Measurements from ENCODE around the gene IFIH1.

Gene IFIH1
- total RNA-seq = 56.2 to 68.0 reads per million in 2 donors

DNA sequence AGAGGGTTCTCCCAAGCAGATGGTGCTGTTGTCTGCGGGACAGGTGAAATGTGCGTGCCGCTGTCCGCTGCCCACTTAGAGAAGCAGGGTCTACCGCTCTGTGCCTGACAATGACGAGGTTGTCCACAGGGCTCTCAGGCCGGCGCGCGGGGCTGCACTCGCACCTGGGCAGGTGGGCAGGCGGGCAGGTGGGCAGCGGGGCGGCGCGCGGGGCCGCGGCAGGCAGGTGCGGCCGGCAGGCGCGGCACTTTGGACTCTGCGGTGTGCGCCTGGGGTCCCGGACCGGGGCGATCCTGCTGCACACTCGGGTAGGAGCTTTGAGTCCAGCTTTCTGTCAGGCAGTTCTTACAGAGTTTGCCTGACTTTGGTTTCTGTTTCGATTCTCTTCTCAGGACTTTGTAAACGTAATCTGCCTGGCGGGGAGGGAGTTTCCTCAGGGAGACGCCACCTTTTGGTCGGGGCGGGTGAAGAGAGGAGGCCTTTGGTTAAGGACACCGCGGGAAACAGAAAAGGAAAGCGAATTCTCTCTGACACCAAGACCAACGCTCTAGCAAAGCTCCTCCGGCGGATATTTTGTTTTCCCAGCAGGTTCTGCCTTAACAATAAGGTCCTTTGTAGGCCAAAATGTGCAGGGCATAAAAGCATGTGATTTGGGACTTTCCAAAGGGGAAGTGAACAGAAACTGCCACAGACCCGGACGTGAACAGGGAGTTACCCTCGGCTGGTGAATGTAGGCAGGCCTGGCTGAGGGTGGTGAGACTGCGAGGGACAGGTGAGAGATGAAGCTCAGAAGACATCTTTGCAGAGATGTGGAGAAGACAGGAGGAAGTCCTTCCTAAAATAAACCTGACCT is at the start of gene IFIH1:
TSS of gene IFIH1 (minus strand) at position 357 of the 853 bp plus-strand sequence. CDS start 377 bp downstream, outside the sequence.
- peak; percentile 22 for DNase-seq

DNA sequence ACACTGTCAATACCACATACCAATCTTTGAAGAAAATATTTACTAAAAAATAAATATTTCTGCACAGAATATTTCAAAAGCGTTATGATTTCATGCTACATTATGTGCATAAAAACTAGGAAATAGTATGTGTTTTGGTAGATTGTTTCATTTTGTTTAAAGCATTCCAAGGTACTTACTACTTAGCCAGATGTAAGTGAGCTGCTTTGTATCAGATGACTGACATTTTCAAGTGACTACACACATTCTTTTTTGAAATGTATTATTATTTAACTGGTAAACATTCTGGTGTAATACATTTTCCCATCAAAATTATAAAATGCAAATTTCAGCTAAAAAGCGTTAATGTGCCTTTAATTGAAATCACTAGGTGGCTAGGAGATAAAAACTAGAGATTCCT is 46.9 kb upstream of the IFIH1 start:
- DNase-seq = no peak

DNA sequence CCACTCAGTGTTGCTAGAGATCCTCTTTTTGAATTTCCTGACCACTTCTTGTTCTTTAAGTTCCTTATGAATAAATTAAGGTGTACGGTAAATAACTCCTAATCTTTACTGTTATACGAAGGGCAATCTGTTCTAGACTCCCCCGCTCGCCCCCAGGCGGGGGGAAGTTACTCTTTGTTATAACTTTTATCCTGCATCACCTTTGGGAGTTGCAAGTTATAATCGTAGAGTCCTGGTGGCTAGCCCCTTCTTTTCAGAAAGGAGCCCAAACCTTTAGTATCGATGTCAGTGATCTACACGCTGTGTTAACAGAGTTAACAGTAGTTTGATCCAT is 26.1 kb upstream of the IFIH1 start:
- no peak for DNase-seq

DNA sequence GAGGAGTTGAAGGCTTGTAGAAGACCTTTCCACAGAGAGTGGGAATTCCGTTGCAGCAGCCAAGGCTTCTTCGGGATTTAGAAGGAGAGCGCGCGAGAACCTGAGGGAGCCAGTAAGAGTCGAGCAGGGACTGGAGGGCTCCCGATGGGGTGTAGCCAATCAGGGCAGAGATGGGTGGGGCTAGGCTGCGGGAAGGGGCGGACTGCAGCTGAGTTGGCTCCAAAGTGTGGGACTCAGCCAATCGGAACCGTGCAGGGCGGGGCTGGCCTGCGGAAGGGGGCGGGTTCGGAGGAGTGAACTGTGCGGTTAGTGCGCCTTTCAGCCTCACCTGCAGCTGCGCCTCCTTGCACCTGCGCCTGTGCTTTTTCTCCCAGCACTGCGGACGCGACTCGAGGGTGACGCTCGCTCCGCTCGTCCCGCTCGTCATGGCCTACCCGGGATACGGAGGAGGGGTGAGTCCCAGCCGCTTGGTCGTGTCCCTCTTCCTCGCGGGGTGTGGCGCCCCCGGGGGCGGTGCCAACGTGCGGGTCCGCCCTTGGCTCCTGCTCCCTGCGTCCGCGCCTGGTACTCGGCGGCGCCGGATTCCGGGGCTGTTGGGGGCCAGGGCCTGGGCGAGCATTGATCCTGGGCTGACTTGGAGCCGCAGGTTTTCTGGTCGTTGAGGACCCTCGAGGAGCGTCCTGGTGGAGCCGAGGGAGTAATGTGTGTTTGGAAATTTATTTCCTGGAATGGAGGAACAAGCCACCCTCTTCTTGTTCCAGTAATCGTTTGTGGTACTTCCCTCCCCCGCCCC is 25.5 kb upstream of the IFIH1 start, which contains the start of gene GCA:
TSS of gene GCA (plus strand) at position 309 of the 793 bp plus-strand sequence. CDS start at position 426, 117 bp downstream.
- peak; percentile 86 for DNase-seq

DNA sequence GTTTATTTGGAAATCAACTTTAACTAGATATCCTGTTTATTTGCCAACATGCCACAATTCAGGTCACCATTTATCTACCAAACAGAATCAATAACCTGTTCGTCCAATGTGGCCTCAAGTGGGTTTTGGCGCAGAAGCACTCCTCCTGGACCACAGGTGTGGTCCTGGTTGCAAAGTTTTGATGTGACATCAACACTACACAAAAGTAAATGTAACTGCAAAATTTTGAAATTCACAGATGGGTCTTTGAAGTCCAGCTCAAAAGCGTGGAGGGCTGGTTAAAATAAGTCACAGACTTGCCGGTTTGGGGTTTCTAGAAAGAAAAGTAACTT is 25.0 kb upstream of the IFIH1 start:
- DNase-seq = no peak

DNA sequence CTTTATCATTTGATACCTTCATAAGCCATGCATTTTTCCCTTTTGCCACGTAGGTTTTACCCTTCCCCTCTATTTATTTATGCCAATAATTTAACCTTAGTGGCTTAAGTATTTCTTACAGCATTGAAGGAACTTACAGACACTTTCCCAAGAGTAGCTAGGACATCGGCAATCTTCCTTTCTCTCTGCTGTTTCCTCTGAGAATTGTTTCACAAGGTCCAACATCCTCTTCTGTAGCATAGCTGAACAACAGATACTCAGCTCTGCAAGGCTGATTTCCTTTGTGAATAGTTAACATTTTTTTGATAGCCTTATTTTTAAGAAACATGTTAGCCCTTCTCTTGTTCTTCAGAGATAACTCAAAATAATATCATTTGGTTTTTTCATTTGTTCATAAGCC is 24.4 kb upstream of the IFIH1 start:
- no peak for DNase-seq

DNA sequence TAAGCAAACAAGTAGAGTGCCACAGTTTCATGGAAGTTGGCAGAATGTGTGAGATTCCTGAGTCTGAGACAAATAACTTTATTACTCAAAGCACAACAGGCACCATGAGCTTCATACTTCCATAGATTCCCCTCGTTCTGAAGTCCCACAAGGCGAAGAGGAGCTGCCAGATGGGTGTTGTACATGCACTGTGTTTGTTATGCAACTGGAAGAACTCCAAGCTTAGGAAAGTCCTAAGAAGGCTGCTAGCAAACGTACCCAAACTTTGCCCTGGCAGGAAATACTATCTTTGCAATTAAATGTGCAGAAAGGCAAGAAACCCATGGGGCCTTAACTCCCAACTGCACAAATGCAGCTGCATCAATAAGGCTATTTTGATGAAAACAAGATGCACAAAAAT is 23.8 kb upstream of the IFIH1 start:
- DNase-seq = no peak

DNA sequence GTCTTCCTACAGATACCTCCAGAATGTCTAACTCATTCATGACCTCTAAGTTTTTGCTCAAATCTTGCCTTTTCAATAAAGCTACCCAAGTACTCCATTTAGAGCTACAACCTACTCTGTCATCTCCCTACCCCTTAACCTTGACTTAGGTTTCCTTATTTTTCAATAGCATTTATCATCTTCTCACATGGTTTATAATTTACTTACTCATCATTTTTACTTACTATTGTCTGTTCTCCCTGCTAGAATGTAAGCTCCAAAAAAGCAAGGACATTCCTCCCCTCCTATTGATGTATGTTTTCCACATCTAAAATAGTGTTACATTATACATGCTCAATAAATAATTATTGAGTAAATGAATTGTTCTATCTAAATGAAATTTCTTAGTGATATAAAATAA is 22.3 kb upstream of the IFIH1 start:
- no peak for DNase-seq

DNA sequence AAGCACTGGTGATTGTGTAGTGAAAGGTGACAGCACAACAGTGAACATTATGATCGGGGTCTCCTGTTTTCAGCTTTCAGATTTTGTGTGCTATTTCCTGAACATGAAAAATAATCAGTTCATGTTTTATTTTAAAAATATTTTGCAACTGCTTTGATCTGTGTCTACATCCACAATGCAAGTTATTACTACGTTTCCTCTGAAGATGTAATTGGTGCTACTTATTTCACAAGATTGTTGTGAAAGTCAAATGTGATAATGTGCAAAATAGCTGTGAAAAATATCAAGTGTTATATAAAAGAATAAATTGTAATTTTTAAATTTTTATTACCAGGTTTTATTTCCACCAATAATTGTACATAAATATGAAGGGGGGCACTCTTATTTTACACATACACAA is 19.4 kb upstream of the IFIH1 start:
- DNase-seq = no peak

DNA sequence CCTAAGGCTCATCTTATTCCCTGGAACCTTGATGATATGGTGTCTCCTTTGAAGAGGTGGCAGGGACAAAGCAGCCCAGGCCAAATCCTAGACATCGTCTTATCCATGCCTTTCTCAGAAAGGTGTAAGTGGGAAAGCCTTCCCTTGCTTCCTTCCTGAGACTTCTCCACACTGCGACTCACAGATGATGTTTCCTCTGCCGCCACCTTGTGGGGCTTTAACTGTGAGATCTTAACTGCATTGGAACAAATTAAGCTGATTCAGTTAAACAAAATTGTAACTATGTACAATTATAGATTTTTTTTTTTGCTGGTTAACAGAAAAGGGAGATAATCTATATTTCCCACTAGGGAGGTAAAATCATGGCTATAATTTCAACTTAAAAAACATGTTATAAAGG is 15.5 kb upstream of the IFIH1 start:
- no peak for DNase-seq

DNA sequence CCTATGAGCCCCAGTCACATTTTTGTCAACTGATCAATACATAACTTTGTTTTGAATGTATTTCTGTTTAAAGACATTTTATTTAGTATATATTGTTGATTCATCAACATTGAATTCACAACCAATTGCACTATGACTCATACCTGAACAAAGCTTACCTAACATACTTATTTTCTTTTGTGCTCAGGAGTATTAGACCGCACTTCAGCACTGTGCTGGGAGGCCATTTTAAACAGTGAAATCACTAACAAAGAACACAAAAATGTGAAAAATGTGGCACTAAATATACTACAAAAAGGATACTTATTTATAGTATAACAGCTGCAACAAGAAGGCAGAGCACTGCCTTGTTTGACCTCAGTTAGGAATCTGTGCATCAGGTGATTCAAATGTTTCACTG is 12.4 kb upstream of the IFIH1 start:
- no peak for DNase-seq

DNA sequence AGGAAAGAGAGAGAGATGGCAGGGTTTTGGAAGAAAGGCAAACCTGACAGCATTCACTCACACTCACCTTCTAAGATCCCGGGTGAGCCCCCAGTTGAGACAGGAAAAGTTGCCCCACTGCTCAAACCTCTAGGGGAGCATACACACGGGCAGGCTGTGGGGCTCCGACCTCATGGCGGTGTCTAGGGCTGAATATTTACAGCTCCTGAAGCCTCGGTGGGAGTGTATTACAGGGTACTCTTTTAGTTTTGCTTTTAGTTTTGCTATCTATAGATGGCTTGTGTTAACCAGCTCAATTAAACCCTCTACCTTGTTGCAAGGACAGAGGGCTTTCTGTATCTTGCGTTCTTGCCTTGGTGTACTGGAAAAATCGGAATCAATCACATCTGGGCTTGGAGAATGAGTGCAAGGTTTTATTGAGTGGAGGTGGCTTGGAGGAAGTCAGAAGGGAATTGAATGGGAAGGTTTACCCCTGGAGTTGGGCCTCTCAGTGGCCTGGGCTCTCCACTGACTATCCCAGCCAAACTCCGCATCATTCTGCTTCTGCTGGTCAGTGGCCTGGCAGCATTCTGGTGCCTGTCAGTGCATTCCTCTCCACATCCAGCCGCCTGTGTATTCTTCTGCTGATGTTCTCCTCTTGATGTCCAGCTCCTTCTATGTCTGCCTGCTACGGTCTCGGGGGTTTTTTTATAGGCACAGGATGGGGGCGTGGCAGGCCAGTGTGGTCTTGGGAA is 10.1 kb upstream of the IFIH1 start:
- DNase-seq = no peak

DNA sequence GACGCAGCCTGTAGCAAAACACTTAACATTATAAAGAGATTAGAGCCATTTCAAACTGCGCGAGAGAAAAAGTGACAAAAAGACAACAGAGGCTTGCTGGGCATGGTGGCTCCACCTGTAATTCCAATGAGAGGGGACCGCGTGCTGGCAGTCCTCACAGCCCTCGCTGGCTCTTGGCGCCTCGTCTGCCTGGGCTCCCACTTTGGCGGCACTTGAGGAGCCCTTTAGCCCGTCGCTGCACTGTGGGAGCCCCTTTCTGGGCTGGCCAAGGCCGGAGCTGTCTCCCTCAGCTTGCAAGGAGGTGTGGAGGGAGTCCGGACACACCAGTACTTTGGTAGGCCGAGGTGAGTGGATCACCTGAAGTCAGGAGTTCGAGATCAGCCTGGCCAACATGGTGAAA is 9.3 kb upstream of the IFIH1 start:
- DNase-seq = no peak

DNA sequence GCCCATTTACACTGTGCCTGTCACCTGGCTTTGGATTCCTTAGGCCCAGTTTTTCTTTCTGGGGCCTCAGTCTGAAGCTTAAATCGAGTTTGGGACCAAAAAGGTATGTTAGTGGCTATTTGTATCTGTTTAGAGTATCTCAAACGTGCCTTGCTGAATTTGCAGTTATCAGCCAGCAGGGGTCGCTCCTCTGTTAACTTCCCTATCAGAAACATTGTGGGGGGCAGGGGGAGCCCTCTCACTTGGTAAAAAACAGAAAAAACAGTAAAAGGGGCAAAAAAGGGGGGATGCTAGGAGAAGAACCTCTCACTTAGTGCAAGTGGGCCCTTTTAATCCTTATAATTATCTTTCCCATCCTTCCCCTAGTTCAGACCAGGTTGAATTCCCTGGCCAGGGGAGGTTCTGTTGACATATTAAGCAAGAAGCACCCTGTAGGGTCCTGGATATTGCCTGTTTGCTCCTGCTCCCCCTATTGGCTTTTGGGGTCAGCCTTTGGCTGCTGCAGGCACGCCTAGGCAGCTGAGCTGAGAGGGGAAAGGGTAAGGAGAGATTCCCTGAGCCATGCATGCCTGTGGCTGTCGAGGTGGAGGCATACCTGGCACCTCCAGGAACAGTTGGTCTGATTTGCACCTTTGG is 8.8 kb upstream of the IFIH1 start:
- no peak for DNase-seq

DNA sequence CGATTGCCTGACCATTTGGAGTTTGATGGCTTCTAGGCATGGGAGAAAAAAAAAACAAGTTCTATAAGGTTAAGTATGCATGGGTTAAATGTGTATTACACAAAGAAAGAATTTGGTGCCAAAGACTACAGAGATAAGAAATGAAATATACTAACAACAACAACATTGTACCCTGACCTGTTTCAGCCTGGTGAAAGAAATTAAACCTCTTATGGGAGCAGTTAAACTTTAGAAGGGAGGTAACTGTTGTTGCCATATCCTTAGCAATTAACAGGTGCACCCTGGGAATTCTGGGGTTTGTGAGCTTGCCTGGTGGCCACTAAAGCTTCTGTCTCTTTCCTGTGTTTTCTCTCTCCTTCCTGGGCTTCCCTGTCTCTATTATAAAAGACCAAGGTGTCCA is 6.5 kb upstream of the IFIH1 start:
- DNase-seq = no peak

DNA sequence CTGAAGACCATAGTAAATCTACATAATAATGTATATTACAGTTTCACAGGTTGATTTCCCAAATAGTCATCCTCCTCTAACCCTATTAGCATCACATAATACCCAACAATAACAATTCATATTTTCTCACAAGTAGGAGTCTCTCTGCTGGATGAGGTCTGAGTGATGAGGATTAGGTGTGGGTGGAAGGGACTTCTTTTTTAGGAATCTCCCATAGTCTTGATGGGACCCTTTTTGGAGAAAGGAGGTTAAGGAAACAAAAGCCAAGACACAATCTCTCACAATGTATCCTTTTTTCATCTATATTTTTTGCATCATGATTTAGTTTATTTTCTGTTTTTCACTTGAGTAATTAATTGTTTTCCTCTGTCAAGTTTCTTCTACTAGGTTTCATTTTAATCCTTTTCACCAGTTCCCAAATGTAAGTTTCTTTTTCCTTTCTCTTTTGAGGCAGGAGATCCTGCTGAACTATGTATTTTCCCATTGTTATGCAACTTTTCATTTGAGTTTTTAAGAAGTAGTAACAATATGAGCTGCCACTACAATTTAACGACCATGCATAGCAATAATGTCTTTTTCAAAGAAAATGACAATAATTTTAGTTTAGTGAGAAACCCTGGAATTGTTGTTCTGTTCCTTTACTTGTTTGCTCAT is 2.5 kb upstream of the IFIH1 start:
- DNase-seq = no peak

DNA sequence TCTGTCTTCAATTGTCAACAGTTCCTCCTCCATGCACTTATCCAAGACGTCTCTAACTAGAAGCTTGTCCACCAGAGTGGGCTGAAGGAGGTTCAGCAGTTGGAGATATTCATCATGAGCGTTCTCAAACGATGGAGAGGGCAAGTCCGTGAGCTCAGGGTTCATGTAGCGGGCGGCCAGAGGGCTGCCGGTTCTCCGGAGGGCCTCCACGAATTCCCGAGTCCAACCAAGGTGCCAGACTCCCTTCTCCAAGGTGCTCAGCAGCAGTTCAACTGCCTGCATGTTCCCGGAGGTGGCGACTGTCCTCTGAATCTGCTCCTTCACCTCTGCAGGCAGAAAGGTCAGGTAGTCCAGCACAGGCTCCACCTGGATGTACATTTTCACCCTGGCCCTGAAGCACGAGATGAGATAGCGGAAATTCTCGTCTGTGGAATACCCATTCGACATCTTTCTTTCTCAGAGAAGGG is 590 bp downstream of the IFIH1 start:
- no peak for DNase-seq

DNA sequence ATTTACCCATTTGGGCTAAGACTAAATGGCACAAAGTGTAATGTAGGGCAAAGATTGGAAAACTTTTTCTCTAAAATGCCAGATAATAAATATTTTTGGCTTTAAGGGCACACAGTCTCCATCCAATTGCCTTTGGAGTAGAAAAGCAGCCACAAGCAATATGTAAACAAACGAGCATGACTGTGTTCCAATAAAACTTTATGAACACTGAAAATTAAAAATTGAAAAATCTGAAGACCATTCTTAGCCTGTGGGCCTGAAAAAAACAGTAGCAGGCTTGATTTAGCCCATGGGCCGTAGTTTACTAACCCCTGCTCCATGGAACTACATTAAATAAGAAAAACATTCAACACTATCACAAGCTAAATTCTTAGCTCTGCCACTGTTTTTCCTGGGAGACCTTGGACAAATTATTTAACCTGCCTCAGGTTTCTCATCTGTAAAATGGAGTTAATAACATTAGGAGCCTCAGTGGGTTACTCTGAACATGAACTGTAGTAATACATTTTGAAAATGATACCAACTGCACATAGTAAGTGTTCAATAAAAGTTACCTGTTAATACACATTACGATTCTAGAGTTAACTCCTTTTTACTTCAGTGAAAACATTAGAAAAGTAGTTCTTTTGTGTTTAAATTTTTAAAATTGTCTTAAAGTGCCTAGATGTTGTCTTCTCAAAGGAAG is 1.3 kb downstream of the IFIH1 start:
- DNase-seq = no peak

DNA sequence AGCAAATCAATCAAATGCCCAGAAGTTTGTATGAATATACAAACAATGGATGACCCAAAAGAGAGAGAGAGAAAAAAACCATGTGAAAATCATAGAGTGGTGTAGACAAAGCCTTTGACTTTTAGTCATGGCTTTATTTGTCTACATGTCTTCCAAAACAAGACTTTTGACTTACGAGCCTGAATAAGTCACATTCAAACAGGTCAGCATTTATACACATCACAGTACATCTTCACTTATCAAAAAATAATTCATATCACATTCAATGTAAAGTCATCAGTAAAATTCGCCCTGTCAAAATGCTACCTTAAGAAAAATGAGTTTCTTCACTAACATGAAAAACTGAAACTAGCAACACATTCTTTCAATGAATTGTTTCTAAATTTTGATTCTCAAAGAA is 1.9 kb downstream of the IFIH1 start:
- no peak for DNase-seq

DNA sequence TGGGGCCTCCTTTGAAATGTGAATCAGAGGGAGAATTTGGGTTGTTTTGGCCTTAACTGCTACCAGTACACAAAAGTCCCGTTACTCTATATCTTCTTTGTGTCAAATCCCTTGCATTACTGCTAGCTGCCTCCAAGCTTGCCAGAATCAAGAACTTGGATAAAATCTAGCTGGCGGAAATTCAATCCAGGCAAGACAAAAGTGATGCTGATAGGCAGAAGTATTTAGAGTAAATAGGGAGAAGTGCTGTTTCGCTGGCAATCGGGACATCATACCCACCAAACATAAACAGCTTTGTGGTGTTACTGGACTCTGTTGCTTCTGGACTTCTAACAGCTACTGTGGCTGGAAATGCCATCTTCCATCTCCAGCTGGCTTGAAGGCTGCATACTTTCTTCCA is 2.5 kb downstream of the IFIH1 start:
- DNase-seq = no peak

DNA sequence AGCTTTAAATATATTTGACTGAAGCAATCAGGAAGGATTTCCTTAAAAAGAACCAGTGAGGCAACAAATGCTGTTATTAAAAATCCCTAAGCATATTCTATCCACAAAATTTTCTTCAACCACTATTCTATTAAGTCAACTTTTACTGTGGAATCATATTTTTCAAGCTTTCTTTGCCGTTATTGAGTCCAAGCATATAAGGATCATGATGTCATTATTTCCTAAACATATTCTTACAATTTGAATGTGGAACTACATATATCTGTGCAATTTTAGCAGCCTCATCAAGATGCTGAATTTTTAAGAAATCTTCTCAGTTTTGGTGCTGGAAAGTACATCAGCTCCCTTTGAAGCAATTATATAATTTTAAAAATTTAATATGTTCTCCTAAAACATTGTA is 5.6 kb downstream of the IFIH1 start:
- DNase-seq = no peak

All from activated gamma-delta T cell (primary cell).